ENCODE data around the gene RPLP2.

DNA sequence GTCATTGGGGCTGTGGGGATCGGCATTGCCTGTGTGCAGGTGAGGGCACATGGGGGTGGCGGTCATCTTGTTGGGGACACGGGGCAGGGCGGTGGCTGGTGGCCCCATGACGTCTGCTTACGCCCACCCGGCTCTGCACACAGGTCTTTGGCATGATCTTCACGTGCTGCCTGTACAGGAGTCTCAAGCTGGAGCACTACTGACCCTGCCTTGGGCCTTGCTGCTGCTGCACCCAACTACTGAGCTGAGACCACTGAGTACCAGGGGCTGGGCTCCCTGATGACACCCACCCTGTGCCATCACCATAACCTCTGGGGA, 28.2 kb downstream of the RPLP2 start:
- no peak for TF ChIP-seq CBFB (CRISPR knock-in tag; IDR thresholded peaks at IDR 0.05; ENCODE audit: low read depth)
- TF ChIP-seq, protein P1, sequence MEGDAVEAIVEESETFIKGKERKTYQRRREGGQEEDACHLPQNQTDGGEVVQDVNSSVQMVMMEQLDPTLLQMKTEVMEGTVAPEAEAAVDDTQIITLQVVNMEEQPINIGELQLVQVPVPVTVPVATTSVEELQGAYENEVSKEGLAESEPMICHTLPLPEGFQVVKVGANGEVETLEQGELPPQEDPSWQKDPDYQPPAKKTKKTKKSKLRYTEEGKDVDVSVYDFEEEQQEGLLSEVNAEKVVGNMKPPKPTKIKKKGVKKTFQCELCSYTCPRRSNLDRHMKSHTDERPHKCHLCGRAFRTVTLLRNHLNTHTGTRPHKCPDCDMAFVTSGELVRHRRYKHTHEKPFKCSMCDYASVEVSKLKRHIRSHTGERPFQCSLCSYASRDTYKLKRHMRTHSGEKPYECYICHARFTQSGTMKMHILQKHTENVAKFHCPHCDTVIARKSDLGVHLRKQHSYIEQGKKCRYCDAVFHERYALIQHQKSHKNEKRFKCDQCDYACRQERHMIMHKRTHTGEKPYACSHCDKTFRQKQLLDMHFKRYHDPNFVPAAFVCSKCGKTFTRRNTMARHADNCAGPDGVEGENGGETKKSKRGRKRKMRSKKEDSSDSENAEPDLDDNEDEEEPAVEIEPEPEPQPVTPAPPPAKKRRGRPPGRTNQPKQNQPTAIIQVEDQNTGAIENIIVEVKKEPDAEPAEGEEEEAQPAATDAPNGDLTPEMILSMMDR (IDR thresholded peaks at IDR 0.05) = no peak
- TF ChIP-seq, protein P2, sequence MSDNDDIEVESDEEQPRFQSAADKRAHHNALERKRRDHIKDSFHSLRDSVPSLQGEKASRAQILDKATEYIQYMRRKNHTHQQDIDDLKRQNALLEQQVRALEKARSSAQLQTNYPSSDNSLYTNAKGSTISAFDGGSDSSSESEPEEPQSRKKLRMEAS (CRISPR knock-in tag; IDR thresholded peaks at IDR 0.05) = no peak
- TF ChIP-seq, protein P3, sequence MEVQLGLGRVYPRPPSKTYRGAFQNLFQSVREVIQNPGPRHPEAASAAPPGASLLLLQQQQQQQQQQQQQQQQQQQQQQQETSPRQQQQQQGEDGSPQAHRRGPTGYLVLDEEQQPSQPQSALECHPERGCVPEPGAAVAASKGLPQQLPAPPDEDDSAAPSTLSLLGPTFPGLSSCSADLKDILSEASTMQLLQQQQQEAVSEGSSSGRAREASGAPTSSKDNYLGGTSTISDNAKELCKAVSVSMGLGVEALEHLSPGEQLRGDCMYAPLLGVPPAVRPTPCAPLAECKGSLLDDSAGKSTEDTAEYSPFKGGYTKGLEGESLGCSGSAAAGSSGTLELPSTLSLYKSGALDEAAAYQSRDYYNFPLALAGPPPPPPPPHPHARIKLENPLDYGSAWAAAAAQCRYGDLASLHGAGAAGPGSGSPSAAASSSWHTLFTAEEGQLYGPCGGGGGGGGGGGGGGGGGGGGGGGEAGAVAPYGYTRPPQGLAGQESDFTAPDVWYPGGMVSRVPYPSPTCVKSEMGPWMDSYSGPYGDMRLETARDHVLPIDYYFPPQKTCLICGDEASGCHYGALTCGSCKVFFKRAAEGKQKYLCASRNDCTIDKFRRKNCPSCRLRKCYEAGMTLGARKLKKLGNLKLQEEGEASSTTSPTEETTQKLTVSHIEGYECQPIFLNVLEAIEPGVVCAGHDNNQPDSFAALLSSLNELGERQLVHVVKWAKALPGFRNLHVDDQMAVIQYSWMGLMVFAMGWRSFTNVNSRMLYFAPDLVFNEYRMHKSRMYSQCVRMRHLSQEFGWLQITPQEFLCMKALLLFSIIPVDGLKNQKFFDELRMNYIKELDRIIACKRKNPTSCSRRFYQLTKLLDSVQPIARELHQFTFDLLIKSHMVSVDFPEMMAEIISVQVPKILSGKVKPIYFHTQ (CRISPR knock-in tag; IDR thresholded peaks at IDR 0.05) = no peak
- TF ChIP-seq, protein P4, sequence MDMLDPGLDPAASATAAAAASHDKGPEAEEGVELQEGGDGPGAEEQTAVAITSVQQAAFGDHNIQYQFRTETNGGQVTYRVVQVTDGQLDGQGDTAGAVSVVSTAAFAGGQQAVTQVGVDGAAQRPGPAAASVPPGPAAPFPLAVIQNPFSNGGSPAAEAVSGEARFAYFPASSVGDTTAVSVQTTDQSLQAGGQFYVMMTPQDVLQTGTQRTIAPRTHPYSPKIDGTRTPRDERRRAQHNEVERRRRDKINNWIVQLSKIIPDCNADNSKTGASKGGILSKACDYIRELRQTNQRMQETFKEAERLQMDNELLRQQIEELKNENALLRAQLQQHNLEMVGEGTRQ (CRISPR knock-in tag; IDR thresholded peaks at IDR 0.05) = no peak
